Bronchial epithelial cell (primary cell): Measurements from ENCODE around the gene ZNF217. TPM values are rescaled to one million over a fixed set of nuclear protein-coding genes. Genes with fewer than 3 reads are reported as not detected.
"Not testable (repeated sequence)": the region's sequence is repeated elsewhere in the genome, so short reads cannot be mapped to it uniquely, and the experiment has no call there.

ENCODE experiments used
- DNase-seq: peaks from one replicate; pipeline ENCODE4 v3.0.0-alpha.2; 2010; ENCODE audit warnings: low read depth
- FAIRE-seq: peaks from 2 replicates; lab custom pipeline; 2011; peaks lifted over from hg19 to GRCh38; lab: Jason Lieb, UNC
- H3K27me3 ChIP-seq: 2 replicates; pipeline ENCODE4 v1.5.1; 2011; ENCODE audit warnings: low read length; ENCODE audit not compliant: control insufficient read depth, insufficient read depth
- H3K36me3 ChIP-seq: 2 replicates; pipeline ENCODE4 v1.5.1; 2011; ENCODE audit warnings: low read length; ENCODE audit not compliant: control insufficient read depth, insufficient read depth
- H3K4me3 ChIP-seq: 2 replicates; pipeline ENCODE4 v1.5.1; 2011; ENCODE audit warnings: mild to moderate bottlenecking, low read depth, low read length, control low read depth
- CTCF ChIP-seq: IDR thresholded peaks from 2 replicates; pipeline ENCODE4 v1.5.1; 2011; ENCODE audit warnings: mild to moderate bottlenecking, moderate library complexity, low read length, control low read depth, inconsistent platforms; ENCODE audit not compliant: insufficient read depth, severe bottlenecking
- total RNA-seq: library from RNA; depleted of rRNA; stranded (reverse); fragments of >200 nt; gene quantifications from 2 replicates; pipeline ENCODE4 v1.2.1, GENCODE V29; 2014

The ZNF217 gene
- total RNA-seq, 1 donor from 2014 or later = 24.7 TPM

GRCh38 chr20:53636540-53637097 lies 43.0 kb upstream of the ZNF217 start:
- DNase-seq (peak; percentile 57), FAIRE-seq (no peak)
- H3K36me3 ChIP-seq = no peaks in the 10 kb centered on the region
- no peak overlapping the region for H3K4me3 ChIP-seq
- no peaks in the 10 kb centered on the region for H3K27me3 ChIP-seq
- TF ChIP-seq CTCF = no peak

- Histone ChIP-seq H3K36me3 (no peaks in the 10 kb centered on the region), H3K27me3 (no peaks in the 10 kb centered on the region), H3K4me3 (no peak overlapping the region)
- FAIRE-seq = no peak
- no peak for DNase-seq
- TF ChIP-seq CTCF = no peak
Measured at GRCh38 chr20:53635221-53635620, 41.6 kb upstream of the ZNF217 start.

- TF ChIP-seq CTCF = no peak
- Histone ChIP-seq H3K4me3 (no peak overlapping the region), H3K27me3 (no peaks in the 10 kb centered on the region), H3K36me3 (no peaks in the 10 kb centered on the region)
- FAIRE-seq (no peak), DNase-seq (no peak)
Measured at GRCh38 chr20:53631909-53632662, 38.4 kb upstream of the ZNF217 start.

- FAIRE-seq = no peak
- no peak for TF ChIP-seq CTCF
- Histone ChIP-seq H3K36me3 (no peaks in the 10 kb centered on the region), H3K4me3 (no peak overlapping the region), H3K27me3 (no peaks in the 10 kb centered on the region)
- DNase-seq = no peak
Measured at GRCh38 chr20:53629436-53629835, 35.8 kb upstream of the ZNF217 start.

GRCh38 chr20:53628758-53629157 lies 35.1 kb upstream of the ZNF217 start:
- H3K27me3 ChIP-seq, FAIRE-seq, H3K4me3 ChIP-seq, DNase-seq, H3K36me3 ChIP-seq: not testable (repeated sequence)

GRCh38 chr20:53628076-53628475 lies 34.4 kb upstream of the ZNF217 start:
- TF ChIP-seq CTCF = no peak
- no peak for DNase-seq
- no peaks in the 10 kb centered on the region for H3K27me3 ChIP-seq
- H3K36me3 ChIP-seq = no peaks in the 10 kb centered on the region
- FAIRE-seq = no peak
- no peak overlapping the region for H3K4me3 ChIP-seq

- H3K36me3 ChIP-seq, FAIRE-seq, H3K27me3 ChIP-seq, H3K4me3 ChIP-seq, DNase-seq: not testable (repeated sequence)
Measured at GRCh38 chr20:53627001-53627400, 33.4 kb upstream of the ZNF217 start.
